Thyroid gland (tissue), 4 donors: Measurements from ENCODE around the gene APOL6. TPM values are rescaled to one million over a fixed set of nuclear protein-coding genes. Genes with fewer than 3 reads are reported as not detected.
"Not testable (repeated sequence)": the region's sequence is repeated elsewhere in the genome, so short reads cannot be mapped to it uniquely, and the experiment has no call there.

ENCODE experiments used
- DNase-seq, 2 donors: peaks; one replicate each; pipeline ENCODE4 v3.0.0-alpha.2; 2019
- H3K27ac ChIP-seq, 3 donors: fragments of 200-600 bp; sonication (generic); 1 replicate in 2 of 3; 2 replicates in 1 of 3; pipeline ENCODE4 v1.5.1; 2016 to 2019; ENCODE audit warnings: mild to moderate bottlenecking in 1 of 3, moderate library complexity in 1 of 3
- H3K27me3 ChIP-seq: fragments of 200-600 bp; sonication (generic); one replicate; pipeline ENCODE4 v1.5.1; 2019
- H3K36me3 ChIP-seq, 2 donors: fragments of 200-600 bp; sonication (generic); one replicate each; pipeline ENCODE4 v1.5.1; 2016 to 2019
- H3K4me1 ChIP-seq, 2 donors: fragments of 200-600 bp; sonication (generic); one replicate each; pipeline ENCODE4 v1.5.1; 2017 to 2019
- H3K4me3 ChIP-seq, 3 donors: fragments of 200-600 bp; sonication (generic); replicated peaks in 1 of 3; 1 replicate in 2 of 3; 2 replicates in 1 of 3; pipeline ENCODE4 v1.5.1; 2016; ENCODE audit warnings: mild to moderate bottlenecking in 1 of 3
- H3K9me3 ChIP-seq: fragments of 200-600 bp; sonication (generic); one replicate; pipeline ENCODE4 v1.5.1; 2017
- POLR2A ChIP-seq, 2 donors: fragments of 450-650 bp; IDR thresholded peaks; one replicate each; pipeline ENCODE4 v1.6.1; 2017; ENCODE audit warnings: antibody characterized with exemption in 2 of 2, mild to moderate bottlenecking in 2 of 2, moderate library complexity in 1 of 2
- WGBS, 2 donors: methylation state at CpG; one replicate each; pipeline ENCODE4 v1.1.5; 2017; 5-methylcytosine and 5-hydroxymethylcytosine counted together
- intact Hi-C: fragments of 100-400 bp; cut with DNase I; formaldehyde crosslinking; loops from one replicate; pipeline ENCODE4 v1.15.1; 2023
- total RNA-seq, 4 donors: library from RNA; depleted of rRNA; stranded (reverse); fragments of >200 nt; gene quantifications; one replicate each; pipeline ENCODE4 v1.2.3, GENCODE V29; 2016
- TF ChIP-seq, protein P1 (sequence below), 6 experiments: fragments of 200-600 bp in 3 of 6; fragments of 450-650 bp in 3 of 6; sonication (generic) in 3 of 6; IDR thresholded peaks; one replicate each; pipeline ENCODE4 v1.5.1; 2016 to 2019; ENCODE audit warnings: antibody characterized with exemption in 6 of 6, mild to moderate bottlenecking in 2 of 6, inconsistent platforms in 1 of 6, moderate library complexity in 1 of 6

APOL6 gene
- total RNA-seq, 4 donors from 2014 or later: 17.2 to 28.7 (median 25.2) TPM

GRCh38 chr22:35664955-35665587 lies 16.8 kb downstream of the APOL6 start:
- 93 to 95% methylated on average over 5 of the region's 5 CpGs for WGBS, 2 donors
- Histone ChIP-seq H3K4me3 (no peak overlapping the region), H3K36me3 (peaks cover 0 to 5% of the 10 kb centered on the region in 2 donors), H3K27ac (peak overlapping the region in 2 of 3 donors; percentile 91 to 96), H3K27me3 (no peaks in the 10 kb centered on the region), H3K9me3 (no peaks in the 10 kb centered on the region), H3K4me1 (peaks cover 19 to 31% of the 10 kb centered on the region in 2 donors)
- intact Hi-C loops: no loop called here
- no peak for DNase-seq
- TF ChIP-seq, protein P1, sequence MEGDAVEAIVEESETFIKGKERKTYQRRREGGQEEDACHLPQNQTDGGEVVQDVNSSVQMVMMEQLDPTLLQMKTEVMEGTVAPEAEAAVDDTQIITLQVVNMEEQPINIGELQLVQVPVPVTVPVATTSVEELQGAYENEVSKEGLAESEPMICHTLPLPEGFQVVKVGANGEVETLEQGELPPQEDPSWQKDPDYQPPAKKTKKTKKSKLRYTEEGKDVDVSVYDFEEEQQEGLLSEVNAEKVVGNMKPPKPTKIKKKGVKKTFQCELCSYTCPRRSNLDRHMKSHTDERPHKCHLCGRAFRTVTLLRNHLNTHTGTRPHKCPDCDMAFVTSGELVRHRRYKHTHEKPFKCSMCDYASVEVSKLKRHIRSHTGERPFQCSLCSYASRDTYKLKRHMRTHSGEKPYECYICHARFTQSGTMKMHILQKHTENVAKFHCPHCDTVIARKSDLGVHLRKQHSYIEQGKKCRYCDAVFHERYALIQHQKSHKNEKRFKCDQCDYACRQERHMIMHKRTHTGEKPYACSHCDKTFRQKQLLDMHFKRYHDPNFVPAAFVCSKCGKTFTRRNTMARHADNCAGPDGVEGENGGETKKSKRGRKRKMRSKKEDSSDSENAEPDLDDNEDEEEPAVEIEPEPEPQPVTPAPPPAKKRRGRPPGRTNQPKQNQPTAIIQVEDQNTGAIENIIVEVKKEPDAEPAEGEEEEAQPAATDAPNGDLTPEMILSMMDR (IDR thresholded peaks at IDR 0.05): no peak
- no peak for TF ChIP-seq POLR2A (IDR thresholded peaks at IDR 0.05)

- 90 to 97% methylated on average over 1 of the region's 1 CpG for WGBS, 2 donors
- intact Hi-C loops: not testable (repeated sequence)
These were observed 18.5 kb downstream of the APOL6 start for GRCh38 chr22:35666699-35667098.

GRCh38 chr22:35674335-35674734 lies 26.1 kb downstream of the APOL6 start:
- intact Hi-C loops: no loop called here
- DNase-seq: peak; percentile 21 to 22

More at GRCh38 chr22:35666699-35667098, 18.5 kb downstream of the APOL6 start:
- not testable (repeated sequence) for H3K4me3 ChIP-seq, H3K27ac ChIP-seq, H3K36me3 ChIP-seq, H3K27me3 ChIP-seq, DNase-seq, H3K9me3 ChIP-seq
- peaks cover 14 to 22% of the 10 kb centered on the region in 2 donors for H3K4me1 ChIP-seq

GRCh38 chr22:35676065-35676464 lies 27.8 kb downstream of the APOL6 start:
- 24 to 51% methylated on average over 1 of the region's 1 CpG for WGBS, 2 donors
- H3K4me1 ChIP-seq: peaks cover 7 to 11% of the 10 kb centered on the region in 2 donors
- H3K27me3 ChIP-seq: not testable (repeated sequence)

More at GRCh38 chr22:35674335-35674734, 26.1 kb downstream of the APOL6 start:
- Histone ChIP-seq H3K9me3 (no peaks in the 10 kb centered on the region), H3K4me1 (peaks cover 7 to 11% of the 10 kb centered on the region in 2 donors), H3K27me3 (no peaks in the 10 kb centered on the region), H3K27ac (no peak overlapping the region), H3K36me3 (no peaks in the 10 kb centered on the region), H3K4me3 (no peak overlapping the region)
- TF ChIP-seq, protein P1 (IDR thresholded peaks at IDR 0.05): no peak
- no peak for TF ChIP-seq POLR2A (IDR thresholded peaks at IDR 0.05)

GRCh38 chr22:35677460-35678187 lies 29.4 kb downstream of the APOL6 start:
- H3K27me3 ChIP-seq: no peaks in the 10 kb centered on the region
- no peaks in the 10 kb centered on the region for H3K9me3 ChIP-seq
- H3K4me1 ChIP-seq: peaks cover 7 to 11% of the 10 kb centered on the region in 2 donors
- H3K36me3 ChIP-seq: no peaks in the 10 kb centered on the region
- intact Hi-C loops: no loop called here
- DNase-seq: no peak
- H3K4me3 ChIP-seq: no peak overlapping the region
- TF ChIP-seq POLR2A (IDR thresholded peaks at IDR 0.05): no peak
- TF ChIP-seq, protein P1 (IDR thresholded peaks at IDR 0.05): no peak
- H3K27ac ChIP-seq: no peak overlapping the region
- WGBS, 2 donors: 82 to 86% methylated on average over 7 of the region's 7 CpGs

More at GRCh38 chr22:35676065-35676464, 27.8 kb downstream of the APOL6 start:
- H3K9me3 ChIP-seq, H3K36me3 ChIP-seq, DNase-seq, H3K4me3 ChIP-seq, H3K27ac ChIP-seq, intact Hi-C loops: not testable (repeated sequence)

DNA sequence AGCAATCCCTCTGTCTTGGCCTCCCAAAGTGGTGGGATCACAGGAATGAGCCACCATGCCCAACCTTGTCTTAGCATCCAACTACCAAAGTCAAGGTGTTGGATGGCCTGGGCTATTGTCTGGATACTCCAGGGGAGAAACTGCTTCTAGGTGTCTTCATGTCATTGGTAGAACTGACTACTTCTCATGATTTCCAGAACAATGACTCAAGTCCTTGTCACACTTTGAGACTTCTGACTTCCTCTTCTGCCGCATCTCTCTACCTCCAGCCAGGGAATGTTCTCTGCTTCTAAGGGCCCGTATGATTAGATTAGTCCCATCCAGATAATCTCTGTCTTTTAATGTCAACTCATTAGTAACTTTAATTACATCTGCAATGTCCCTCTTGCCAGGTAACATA lies 30.6 kb downstream of the APOL6 start:
- intact Hi-C loops: no loop called here

DNA sequence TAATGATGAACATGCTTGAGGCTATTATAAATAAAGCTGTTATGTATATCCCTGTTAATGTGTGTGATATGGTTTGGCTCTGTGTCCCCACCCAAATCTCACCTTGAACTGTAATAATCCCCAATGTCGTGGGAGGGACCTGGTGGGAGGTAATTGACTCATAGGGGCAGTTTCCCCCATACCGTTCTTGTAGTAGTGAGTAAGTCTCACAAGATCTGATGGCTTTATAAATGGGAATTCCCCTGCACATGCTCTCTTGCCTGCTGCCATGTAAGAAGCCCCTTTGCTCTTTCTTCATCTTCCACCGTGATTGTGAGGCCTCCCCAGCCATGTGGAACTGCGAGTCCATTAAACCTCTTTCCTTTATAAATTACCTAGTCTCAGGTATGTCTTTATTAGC lies 31.2 kb downstream of the APOL6 start:
- intact Hi-C loops, H3K27ac ChIP-seq, H3K4me3 ChIP-seq, H3K9me3 ChIP-seq, H3K4me1 ChIP-seq, H3K27me3 ChIP-seq, DNase-seq, H3K36me3 ChIP-seq: not testable (repeated sequence)
- 73 to 75% methylated on average over 4 of the region's 4 CpGs for WGBS, 2 donors

More for the DNA sequence above, 30.6 kb downstream of the APOL6 start:
- Histone ChIP-seq H3K4me1 (peaks cover 7 to 10% of the 10 kb centered on the region in 2 donors), H3K4me3 (no peak overlapping the region), H3K27me3 (no peaks in the 10 kb centered on the region), H3K9me3 (no peaks in the 10 kb centered on the region), H3K36me3 (no peaks in the 10 kb centered on the region), H3K27ac (no peak overlapping the region)
- DNase-seq: no peak
- 94 to 97% methylated on average over 2 of the region's 2 CpGs for WGBS, 2 donors
- TF ChIP-seq, protein P1 (IDR thresholded peaks at IDR 0.05): no peak
- no peak for TF ChIP-seq POLR2A (IDR thresholded peaks at IDR 0.05)
